ENCODE results near the gene PIH1D2. TPM values are rescaled to one million over a fixed set of nuclear protein-coding genes. Genes with fewer than 3 reads are reported as not detected.

The PIH1D2 gene
- total and polyA plus RNA-seq, 9 of the 15 experiments (the other 6 are each of a cell fraction or from before 2014, with no cell fraction given): 1.5 to 5.4 (median 3.0) TPM

DNA sequence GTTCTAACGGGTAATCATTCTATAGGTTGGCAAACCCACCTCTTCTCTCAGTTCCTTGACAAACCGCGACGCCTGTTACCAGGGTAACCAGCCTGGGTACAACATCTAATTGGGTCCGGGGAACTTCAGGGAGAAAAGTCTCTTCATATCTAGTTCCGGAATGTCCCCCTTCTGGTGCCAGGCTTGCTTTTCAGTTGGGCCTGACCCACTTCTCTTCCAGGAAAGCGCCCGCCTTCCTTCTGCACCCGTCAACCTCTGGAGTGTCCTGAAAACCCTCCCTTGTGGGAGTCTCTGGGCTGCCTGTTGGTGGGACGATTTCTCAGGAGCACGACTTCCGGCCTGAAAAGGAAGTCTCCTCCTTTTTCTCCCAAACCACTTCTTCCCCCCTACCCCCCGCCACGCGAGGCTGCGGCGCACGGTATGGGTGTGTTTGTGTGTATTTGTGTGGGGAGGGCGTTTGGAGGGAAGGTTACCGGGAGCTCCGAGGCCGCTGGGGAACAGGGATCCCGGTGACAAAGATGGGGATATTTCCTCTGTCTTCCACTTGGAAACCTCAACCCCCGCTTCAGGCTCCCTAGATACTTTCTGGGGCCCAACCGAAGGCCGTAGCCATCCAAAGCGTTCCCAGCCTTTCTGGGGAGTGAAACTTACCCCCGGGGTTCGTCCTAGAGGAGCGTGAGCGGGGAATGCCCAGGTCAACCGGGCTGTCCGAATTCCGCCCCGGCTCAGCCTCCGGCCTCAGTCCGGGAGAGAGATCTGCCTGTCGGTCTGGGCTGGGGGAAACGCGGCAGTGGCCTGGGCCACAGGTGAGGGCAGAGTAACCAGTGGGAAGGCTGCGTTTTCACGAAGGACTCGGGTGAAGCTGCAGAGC, at the start of gene PIH1D2, which contains the start of gene NKAPD1 (continued):
- TF ChIP-seq GTF2E2 (tag; IDR thresholded peaks at IDR 0.05): no peak
- TF ChIP-seq LCOR (CRISPR knock-in tag; IDR thresholded peaks at IDR 0.05): peak; percentile 91
- 0 out of 2 replicates have a peak, but pooled peaks have one; percentile 32 for TF ChIP-seq ZNF384 (IDR thresholded peaks at IDR 0.05; ENCODE audit: low read depth, low read length)
- TF ChIP-seq DNMT1 (IDR thresholded peaks at IDR 0.05): peak; percentile 91; the same call in 1 of the 2 replicates
- TF ChIP-seq PHTF2 (CRISPR knock-in tag; IDR thresholded peaks at IDR 0.05): no peak
- TF ChIP-seq, protein P1, sequence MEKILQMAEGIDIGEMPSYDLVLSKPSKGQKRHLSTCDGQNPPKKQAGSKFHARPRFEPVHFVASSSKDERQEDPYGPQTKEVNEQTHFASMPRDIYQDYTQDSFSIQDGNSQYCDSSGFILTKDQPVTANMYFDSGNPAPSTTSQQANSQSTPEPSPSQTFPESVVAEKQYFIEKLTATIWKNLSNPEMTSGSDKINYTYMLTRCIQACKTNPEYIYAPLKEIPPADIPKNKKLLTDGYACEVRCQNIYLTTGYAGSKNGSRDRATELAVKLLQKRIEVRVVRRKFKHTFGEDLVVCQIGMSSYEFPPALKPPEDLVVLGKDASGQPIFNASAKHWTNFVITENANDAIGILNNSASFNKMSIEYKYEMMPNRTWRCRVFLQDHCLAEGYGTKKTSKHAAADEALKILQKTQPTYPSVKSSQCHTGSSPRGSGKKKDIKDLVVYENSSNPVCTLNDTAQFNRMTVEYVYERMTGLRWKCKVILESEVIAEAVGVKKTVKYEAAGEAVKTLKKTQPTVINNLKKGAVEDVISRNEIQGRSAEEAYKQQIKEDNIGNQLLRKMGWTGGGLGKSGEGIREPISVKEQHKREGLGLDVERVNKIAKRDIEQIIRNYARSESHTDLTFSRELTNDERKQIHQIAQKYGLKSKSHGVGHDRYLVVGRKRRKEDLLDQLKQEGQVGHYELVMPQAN (IDR thresholded peaks at IDR 0.05; ENCODE audit: borderline replicate concordance): peak; percentile 93
- TF ChIP-seq ZNF134 (CRISPR knock-in tag; conservative IDR thresholded peaks at IDR 0.05): no peak
- peak; percentile 87 to 89; a peak in 3 of 4 replicates for TF ChIP-seq SIN3A (IDR thresholded peaks at IDR 0.05; ENCODE audit: borderline replicate concordance in 2 of 2, control insufficient read depth in 1 of 2, low read depth in 2 of 2, low read length in 2 of 2)
- peak; percentile 14; the same call in 1 of the 2 replicates for TF ChIP-seq RHOXF2B (CRISPR knock-in tag; conservative IDR thresholded peaks at IDR 0.05)
- TF ChIP-seq FOXM1 (IDR thresholded peaks at IDR 0.05; ENCODE audit: low read depth): peak; percentile 67; the same call in 1 of the 2 replicates
- TF ChIP-seq FOXM1 (CRISPR knock-in tag; IDR thresholded peaks at IDR 0.05; ENCODE audit: low read depth): no peak
- TF ChIP-seq NRF1 (conservative IDR thresholded peaks at IDR 0.05 in 1 of 2, IDR thresholded peaks at IDR 0.05 in 1 of 2): peak; percentile 40 to 51
- TF ChIP-seq SRSF7 (optimal IDR thresholded peaks at IDR 0.05; ENCODE audit: low read depth, low read length): no peak
- TF ChIP-seq ZNF75A (CRISPR knock-in tag; IDR thresholded peaks at IDR 0.05): no peak
- TF ChIP-seq ZNF212 (CRISPR knock-in tag; IDR thresholded peaks at IDR 0.05): no peak
- peak; percentile 98 for TF ChIP-seq E2F8 (IDR thresholded peaks at IDR 0.05; ENCODE audit: low read depth, partially characterized antibody)
- TF ChIP-seq MLLT1 (IDR thresholded peaks at IDR 0.05): peak in 1 of 2 experiments; percentile 37; a peak in 1 of 4 replicates
- peak; percentile 76 for TF ChIP-seq RBFOX2 (IDR thresholded peaks at IDR 0.05; ENCODE audit: low read depth, low read length)
- peak; percentile 99 for TF ChIP-seq DIDO1 (tag; IDR thresholded peaks at IDR 0.05; ENCODE audit: low read depth)
- peak; percentile 87 for TF ChIP-seq NBN (IDR thresholded peaks at IDR 0.05; ENCODE audit: low read depth)
- TF ChIP-seq KAT7 (CRISPR knock-in tag; IDR thresholded peaks at IDR 0.05; ENCODE audit: borderline replicate concordance): no peak; the same call in 1 of the 2 replicates
